Retina (tissue), 1 donor: ENCODE data around the gene CDC34.
"Not testable (repeated sequence)": the region's sequence is repeated elsewhere in the genome, so short reads cannot be mapped to it uniquely, and the experiment has no call there.

Experiments used
- DNase-seq: peaks from one replicate; pipeline ENCODE4 v3.0.0-alpha.2; 2016

The CDC34 gene

GRCh38 chr19:574658-575526 lies 43.3 kb downstream of the CDC34 start:
- peak; percentile 74 for DNase-seq

- no peak for DNase-seq
These were observed 44.3 kb downstream of the CDC34 start for GRCh38 chr19:575527-576506.

GRCh38 chr19:576768-577438 lies 45.3 kb downstream of the CDC34 start:
- DNase-seq = no peak

DNA sequence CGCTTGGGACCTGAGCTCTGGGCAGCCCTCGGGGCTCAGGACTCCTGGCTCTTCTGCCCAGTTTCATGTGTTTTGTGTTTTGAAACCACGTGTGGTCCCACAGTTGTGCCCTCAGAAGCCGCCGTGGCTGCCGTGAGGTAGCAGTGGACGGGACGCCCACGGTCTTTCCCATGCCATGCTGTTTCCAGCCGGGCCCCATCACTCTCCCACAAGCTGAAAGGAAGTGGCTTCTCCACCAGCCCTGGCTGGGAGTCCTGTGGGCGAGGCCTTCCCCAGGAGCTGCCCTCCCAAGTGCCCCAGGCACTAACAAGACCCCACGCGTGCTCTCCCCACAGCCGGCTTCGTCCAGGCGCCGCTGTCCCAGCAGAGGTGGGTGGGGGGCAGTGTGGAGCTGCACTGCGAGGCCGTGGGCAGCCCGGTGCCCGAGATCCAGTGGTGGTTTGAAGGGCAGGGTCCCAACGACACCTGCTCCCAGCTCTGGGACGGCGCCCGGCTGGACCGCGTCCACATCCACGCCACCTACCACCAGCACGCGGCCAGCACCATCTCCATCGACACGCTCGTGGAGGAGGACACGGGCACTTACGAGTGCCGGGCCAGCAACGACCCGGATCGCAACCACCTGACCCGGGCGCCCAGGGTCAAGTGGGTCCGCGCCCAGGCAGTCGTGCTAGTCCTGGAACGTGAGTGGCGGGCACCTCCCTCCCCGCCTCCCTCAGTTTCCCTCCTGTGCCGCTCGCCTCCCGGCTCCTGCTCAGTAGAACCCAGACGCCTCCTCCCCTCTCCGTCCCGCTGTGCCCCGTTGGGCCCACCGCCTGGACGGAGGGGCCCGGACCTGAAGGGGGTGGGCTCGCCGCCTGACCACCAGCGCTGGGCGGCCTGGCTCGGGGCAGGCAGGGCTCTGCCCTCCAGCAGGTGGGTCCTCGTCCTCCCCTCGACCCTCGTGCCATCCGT lies 46.2 kb downstream of the CDC34 start:
- no peak for DNase-seq

- no peak for DNase-seq
These were observed 47.7 kb downstream of the CDC34 start for GRCh38 chr19:579111-579841.

DNA sequence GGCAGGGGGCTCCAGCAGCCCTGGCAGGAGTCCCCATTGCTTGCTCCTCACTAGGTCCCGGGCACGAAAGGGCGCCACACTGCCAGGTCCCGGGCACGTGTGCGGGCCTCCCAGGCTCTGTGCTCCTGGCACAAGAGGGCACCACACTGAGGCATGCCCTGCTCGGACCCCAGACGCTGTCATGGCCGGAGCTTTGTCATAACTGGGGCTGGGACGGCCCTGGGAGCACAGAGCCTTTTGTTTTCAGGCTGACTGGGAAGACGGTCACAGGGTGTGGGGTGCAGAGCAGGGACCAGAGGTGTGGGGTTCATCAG lies 48.2 kb downstream of the CDC34 start:
- DNase-seq = no peak

DNA sequence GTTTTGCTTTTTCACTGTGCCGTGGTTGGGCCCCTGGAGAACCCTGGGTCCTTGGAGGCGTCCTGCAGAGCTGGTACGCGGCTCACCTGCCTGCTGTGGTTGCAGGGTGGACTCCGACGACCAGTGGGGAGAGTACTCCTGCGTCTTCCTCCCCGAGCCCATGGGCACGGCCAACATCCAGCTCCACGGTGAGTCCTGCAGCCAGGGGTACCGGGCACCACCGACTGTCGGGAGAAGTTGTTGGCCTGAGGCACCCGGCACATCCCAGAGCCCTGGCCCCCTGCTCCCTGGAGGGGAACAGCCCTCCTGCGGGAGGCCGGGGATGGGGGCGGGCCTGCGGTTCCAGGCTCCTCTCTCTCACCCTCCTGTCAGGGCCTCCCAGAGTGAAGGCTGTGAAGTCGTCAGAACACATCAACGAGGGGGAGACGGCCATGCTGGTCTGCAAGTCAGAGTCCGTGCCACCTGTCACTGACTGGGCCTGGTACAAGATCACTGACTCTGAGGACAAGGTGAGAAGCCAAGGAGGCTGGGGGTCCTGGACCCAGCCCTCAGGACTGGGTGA lies 48.8 kb downstream of the CDC34 start:
- DNase-seq = no peak

DNA sequence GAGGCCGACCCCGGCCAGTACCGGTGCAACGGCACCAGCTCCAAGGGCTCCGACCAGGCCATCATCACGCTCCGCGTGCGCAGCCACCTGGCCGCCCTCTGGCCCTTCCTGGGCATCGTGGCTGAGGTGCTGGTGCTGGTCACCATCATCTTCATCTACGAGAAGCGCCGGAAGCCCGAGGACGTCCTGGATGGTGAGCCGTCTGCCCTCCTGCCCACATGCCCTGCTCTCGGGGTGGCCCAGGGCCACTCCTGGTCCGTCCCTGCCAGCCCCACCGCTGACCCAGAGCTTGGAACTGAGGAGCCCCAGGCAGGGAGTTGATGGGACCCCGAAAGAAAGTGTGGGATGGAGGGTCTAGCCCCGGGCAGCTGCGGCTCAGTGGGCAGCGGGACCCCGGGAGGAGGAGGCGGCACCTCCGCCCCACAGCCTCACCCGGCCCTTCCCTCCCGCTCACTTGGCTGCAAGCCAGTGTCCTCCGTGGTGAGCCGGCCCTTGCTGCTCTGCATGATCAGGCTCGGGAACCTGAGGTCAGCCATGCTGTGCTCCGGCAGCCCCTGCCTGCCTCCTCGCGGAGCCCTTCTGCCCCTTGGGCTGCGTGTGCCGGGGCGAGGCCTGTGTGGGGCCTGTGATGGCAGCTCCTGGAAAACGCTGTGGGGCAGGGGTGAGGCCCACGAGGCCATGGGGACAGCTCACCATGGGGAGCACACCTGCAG lies 50.0 kb downstream of the CDC34 start:
- DNase-seq = no peak

DNA sequence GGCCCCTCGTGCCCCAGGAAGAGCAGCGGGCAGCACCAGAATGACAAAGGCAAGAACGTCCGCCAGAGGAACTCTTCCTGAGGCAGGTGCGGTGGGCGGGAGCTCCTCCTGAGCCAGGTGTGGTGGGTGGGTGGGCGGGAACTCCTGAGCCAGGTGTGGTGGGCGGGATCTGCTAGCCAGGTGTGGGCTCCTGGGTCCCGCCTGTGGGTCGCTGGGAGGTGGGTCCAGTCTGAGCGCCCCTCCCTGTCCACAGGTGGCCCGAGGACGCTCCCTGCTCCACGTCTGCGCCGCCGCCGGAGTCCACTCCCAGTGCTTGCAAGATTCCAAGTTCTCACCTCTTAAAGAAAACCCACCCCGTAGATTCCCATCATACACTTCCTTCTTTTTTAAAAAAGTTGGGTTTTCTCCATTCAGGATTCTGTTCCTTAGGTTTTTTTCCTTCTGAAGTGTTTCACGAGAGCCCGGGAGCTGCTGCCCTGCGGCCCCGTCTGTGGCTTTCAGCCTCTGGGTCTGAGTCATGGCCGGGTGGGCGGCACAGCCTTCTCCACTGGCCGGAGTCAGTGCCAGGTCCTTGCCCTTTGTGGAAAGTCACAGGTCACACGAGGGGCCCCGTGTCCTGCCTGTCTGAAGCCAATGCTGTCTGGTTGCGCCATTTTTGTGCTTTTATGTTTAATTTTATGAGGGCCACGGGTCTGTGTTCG lies 51.1 kb downstream of the CDC34 start:
- no peak for DNase-seq

- no peak for DNase-seq
These were observed 51.8 kb downstream of the CDC34 start for GRCh38 chr19:583198-583967.

- DNase-seq = no peak
These were observed 52.3 kb downstream of the CDC34 start for GRCh38 chr19:583968-584239.

DNA sequence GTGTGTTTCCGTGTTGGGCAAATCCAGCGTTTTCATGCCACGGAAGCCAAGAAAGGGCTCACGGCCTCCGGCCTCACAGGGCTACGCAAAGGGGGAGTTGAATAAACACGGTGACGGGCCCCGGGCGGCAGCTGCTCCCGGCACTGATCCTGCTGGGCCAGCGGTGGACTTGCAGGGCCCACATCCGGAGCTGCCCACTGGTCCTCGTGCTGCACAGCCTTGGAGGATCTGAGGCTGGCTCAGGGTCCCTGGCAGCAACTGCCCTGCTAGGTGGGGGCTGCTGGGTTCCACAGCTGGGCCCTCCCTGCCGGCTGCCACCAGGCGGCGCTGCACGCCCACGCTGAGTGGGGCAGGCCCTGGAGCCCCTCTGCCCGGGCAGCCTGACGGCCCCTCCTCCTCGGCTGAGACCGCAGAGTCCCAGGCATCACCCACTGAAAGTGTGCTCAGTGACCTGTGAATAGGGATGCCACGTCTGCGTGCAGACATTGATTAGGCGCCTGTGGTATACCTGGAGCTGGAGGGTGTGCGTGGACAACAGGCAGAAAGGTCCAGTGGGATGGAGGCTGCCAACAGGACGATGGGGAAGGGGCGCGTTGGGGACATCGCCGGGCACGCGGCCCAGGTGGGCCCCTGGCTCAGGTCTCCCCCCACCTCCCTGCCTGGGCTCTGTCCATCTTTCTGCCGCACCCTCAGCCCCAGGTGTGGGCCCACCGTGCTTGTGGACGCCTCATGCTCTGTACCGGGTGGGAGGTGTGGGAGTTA lies 52.9 kb downstream of the CDC34 start:
- DNase-seq = peak; percentile 85

GRCh38 chr19:585146-585545 lies 53.6 kb downstream of the CDC34 start:
- DNase-seq = not testable (repeated sequence)

DNA sequence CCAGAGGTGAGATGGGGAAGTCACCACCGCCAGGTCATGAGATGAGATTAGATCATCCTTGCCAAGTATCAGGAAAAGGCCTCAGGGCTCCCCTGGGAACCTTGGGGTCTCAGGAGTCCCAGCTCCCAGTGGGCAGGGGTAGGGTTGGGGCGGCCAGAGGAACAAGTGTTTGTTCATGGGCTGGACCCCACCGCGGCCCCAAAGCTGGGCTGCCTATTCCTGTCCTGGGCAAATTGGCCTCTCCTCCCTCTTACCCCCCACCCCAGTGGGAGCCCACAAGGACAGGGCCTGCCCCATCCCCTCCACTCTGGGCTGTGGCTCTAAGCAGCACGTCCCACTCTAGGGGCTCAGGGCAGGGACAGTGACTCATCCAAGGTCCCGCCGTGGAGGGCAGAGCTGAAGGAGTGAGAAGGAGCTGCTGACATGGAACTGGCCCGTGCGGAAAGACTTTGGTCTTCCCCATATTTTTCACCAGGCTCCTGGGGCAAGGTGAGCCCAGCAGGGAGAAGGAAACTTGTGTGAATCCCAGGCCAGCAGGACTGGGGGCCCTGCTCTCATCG lies 54.1 kb downstream of the CDC34 start:
- no peak for DNase-seq

DNA sequence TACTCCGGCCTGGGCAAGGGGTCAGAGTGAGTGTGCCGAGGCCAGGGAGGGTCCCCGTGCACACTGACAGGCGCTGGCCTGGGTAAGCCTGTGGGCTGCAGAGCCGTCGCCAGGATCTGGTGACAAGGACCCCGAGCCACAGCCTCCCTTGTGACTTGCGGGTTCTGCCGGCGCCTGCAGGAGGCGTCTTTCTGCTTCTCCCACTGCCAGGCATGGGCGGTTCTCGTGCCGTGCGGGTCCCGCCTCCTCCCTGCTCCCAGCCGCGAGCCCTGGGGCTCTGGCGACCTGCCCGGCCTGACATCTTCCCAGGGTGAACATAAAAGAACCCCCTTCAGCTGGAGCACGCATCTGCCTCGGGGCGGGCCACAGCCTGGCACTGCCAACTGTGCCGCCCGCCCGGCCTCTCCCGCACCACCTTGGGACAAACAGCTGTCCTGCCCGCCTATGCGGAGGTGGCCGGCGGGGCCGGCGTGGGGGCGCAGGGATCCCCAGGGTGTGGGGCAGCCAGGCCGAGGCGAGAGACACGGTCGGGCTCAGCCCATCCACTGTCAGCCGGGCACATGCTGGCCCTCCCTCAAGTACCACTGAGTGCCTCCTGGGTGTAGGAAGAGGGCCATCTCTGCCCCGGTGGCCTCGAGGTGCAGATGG lies 56.7 kb downstream of the CDC34 start:
- DNase-seq = peak; percentile 77

- no peak for DNase-seq
These were observed 57.5 kb downstream of the CDC34 start for GRCh38 chr19:588741-589692.
